K562 (cell line): Measurements from ENCODE around the gene ZBTB47.

Experiments used
- ESRRB ChIP-seq: fragments of 250-450 bp; sonication (Bioruptor Pico); IDR thresholded peaks from 2 replicates; pipeline ENCODE4 v1.5.0; 2020; ENCODE audit warnings: mild to moderate bottlenecking, moderate library complexity, borderline replicate concordance
- KDM1A ChIP-seq, 2 experiments: fragments of 450-650 bp; IDR thresholded peaks; 2 replicates each; pipeline ENCODE4 v1.6.1; 2016; ENCODE audit warnings: mild to moderate bottlenecking in 2 of 2
- POLR2A ChIP-seq: fragments of 450-650 bp; conservative IDR thresholded peaks from 2 replicates; pipeline ENCODE4 v1.6.1; 2016
- SMC3 ChIP-seq: conservative IDR thresholded peaks from 2 replicates; pipeline ENCODE4 v1.6.1; 2011; ENCODE audit warnings: low read depth, low read length, improper control_type of control experiment; ENCODE audit not compliant: insufficient read depth
- SRF ChIP-seq, 2 experiments: fragments of 250-450, 450-650 bp in 1 of 2; sonication (Bioruptor Pico) in 1 of 2; sonication (generic) in 1 of 2; formaldehyde crosslinking; IDR thresholded peaks; 2 replicates each; pipeline versions ENCODE4 v1.5.0 to v1.5.1; 2020 to 2022; ENCODE audit warnings: mild to moderate bottlenecking in 1 of 2, missing genetic modification reagents in 1 of 2
- ZFP1 ChIP-seq: fragments of 450-650 bp; formaldehyde crosslinking; IDR thresholded peaks from 2 replicates; pipeline ENCODE4 v1.4.0; 2020; ENCODE audit warnings: mild to moderate bottlenecking, mixed read lengths
- ZNF253 ChIP-seq: fragments of 250-450 bp; sonication (Bioruptor Pico); conservative IDR thresholded peaks from 2 replicates; pipeline ENCODE4 v1.6.1; 2021; ENCODE audit warnings: mild to moderate bottlenecking
- ZNF778 ChIP-seq: fragments of 450-650 bp; formaldehyde crosslinking; IDR thresholded peaks from 2 replicates; pipeline ENCODE4 v1.4.0; 2020; ENCODE audit warnings: mild to moderate bottlenecking, moderate library complexity
- TF ChIP-seq, protein P1 (sequence below): fragments of 450-650 bp; IDR thresholded peaks from 2 replicates; pipeline ENCODE4 v1.6.1; 2016; ENCODE audit warnings: missing biosample characterization, missing genetic modification characterization
- TF ChIP-seq, protein P2 (sequence below), 2 experiments: fragments of 450-650 bp in 1 of 2; sonication (generic) in 1 of 2; formaldehyde crosslinking in 1 of 2; IDR thresholded peaks; 2 replicates each; pipeline versions ENCODE4 v1.7.1 to v1.9.0; 2016 to 2022; ENCODE audit warnings: inconsistent platforms in 1 of 2, mild to moderate bottlenecking in 1 of 2, missing genetic modification reagents in 1 of 2
- TF ChIP-seq, protein P3 (sequence below), 3 experiments: IDR thresholded peaks in 2 of 3; conservative IDR thresholded peaks in 1 of 3; 2 replicates each; pipeline ENCODE4 v1.5.1; 2011 to 2012; ENCODE audit warnings: low read length in 3 of 3, mild to moderate bottlenecking in 3 of 3, control low read depth in 2 of 3, improper control_type of control experiment in 1 of 3, inconsistent platforms in 1 of 3, low read depth in 1 of 3, mixed read lengths in 1 of 3, moderate library complexity in 1 of 3; ENCODE audit not compliant: insufficient read depth in 2 of 3

DNA sequence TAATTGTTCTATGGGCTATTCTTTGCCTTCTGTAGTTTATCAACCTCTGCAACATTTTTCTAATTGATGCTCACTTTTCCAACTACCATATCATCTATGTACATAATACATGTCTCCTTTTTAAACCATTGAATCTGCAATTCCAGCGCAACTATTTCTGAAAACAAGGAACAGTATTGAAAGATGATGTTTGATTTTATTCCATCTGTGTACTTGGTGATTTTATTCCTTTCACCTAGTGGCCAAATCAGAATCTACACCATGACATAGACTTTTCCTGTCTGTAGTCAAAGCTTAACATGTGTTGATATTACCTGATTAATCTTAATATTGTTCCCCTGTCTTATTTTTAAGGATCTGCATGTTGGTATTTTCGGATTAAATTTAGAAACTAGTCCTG is 40.0 kb upstream of the ZBTB47 start:
- TF ChIP-seq, protein P1, sequence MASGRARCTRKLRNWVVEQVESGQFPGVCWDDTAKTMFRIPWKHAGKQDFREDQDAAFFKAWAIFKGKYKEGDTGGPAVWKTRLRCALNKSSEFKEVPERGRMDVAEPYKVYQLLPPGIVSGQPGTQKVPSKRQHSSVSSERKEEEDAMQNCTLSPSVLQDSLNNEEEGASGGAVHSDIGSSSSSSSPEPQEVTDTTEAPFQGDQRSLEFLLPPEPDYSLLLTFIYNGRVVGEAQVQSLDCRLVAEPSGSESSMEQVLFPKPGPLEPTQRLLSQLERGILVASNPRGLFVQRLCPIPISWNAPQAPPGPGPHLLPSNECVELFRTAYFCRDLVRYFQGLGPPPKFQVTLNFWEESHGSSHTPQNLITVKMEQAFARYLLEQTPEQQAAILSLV (tag): no peak
- TF ChIP-seq, protein P2, sequence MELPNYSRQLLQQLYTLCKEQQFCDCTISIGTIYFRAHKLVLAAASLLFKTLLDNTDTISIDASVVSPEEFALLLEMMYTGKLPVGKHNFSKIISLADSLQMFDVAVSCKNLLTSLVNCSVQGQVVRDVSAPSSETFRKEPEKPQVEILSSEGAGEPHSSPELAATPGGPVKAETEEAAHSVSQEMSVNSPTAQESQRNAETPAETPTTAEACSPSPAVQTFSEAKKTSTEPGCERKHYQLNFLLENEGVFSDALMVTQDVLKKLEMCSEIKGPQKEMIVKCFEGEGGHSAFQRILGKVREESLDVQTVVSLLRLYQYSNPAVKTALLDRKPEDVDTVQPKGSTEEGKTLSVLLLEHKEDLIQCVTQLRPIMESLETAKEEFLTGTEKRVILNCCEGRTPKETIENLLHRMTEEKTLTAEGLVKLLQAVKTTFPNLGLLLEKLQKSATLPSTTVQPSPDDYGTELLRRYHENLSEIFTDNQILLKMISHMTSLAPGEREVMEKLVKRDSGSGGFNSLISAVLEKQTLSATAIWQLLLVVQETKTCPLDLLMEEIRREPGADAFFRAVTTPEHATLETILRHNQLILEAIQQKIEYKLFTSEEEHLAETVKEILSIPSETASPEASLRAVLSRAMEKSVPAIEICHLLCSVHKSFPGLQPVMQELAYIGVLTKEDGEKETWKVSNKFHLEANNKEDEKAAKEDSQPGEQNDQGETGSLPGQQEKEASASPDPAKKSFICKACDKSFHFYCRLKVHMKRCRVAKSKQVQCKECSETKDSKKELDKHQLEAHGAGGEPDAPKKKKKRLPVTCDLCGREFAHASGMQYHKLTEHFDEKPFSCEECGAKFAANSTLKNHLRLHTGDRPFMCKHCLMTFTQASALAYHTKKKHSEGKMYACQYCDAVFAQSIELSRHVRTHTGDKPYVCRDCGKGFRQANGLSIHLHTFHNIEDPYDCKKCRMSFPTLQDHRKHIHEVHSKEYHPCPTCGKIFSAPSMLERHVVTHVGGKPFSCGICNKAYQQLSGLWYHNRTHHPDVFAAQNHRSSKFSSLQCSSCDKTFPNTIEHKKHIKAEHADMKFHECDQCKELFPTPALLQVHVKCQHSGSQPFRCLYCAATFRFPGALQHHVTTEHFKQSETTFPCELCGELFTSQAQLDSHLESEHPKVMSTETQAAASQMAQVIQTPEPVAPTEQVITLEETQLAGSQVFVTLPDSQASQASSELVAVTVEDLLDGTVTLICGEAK (IDR thresholded peaks at IDR 0.05): no peak
- TF ChIP-seq, protein P2 (CRISPR knock-in tag; IDR thresholded peaks at IDR 0.05): no peak
- TF ChIP-seq SMC3 (no peak), SRF (CRISPR knock-in tag; IDR thresholded peaks at IDR 0.05) (no peak), KDM1A (IDR thresholded peaks at IDR 0.05) (no peak), ZNF253 (CRISPR knock-in tag) (no peak), ZNF778 (CRISPR knock-in tag) (no peak), POLR2A (no peak), ZFP1 (CRISPR knock-in tag) (no peak), ESRRB (CRISPR knock-in tag) (no peak)
- TF ChIP-seq, protein P3, sequence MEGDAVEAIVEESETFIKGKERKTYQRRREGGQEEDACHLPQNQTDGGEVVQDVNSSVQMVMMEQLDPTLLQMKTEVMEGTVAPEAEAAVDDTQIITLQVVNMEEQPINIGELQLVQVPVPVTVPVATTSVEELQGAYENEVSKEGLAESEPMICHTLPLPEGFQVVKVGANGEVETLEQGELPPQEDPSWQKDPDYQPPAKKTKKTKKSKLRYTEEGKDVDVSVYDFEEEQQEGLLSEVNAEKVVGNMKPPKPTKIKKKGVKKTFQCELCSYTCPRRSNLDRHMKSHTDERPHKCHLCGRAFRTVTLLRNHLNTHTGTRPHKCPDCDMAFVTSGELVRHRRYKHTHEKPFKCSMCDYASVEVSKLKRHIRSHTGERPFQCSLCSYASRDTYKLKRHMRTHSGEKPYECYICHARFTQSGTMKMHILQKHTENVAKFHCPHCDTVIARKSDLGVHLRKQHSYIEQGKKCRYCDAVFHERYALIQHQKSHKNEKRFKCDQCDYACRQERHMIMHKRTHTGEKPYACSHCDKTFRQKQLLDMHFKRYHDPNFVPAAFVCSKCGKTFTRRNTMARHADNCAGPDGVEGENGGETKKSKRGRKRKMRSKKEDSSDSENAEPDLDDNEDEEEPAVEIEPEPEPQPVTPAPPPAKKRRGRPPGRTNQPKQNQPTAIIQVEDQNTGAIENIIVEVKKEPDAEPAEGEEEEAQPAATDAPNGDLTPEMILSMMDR (IDR thresholded peaks at IDR 0.05 in 2 of 3, conservative IDR thresholded peaks at IDR 0.05 in 1 of 3; ENCODE audit: insufficient read depth in 2 of 3, low read depth in 1 of 3, low read length in 3 of 3): peak in 1 of 3 experiments; percentile 42; a peak in 3 of 6 replicates
